Activated naive CD4-positive, alpha-beta T cell treated with anti-CD3 and anti-CD28 coated beads for 36 hours (primary cell): ENCODE measurements around the gene TMTC1. TPM values are rescaled to one million over a fixed set of nuclear protein-coding genes. Genes with fewer than 3 reads are reported as not detected.

ENCODE experiments used
- CTCF ChIA-PET: fragments of 350-600 bp; sonication (Branson Sonifier 250); formaldehyde crosslinking; loops from one replicate; lab custom pipeline; 2021; ENCODE audit warnings: antibody characterized with exemption; lab: Charles Lee
- DNase-seq: peaks from one replicate; pipeline ENCODE4 v3.0.0-alpha.2; 2020
- H3K27ac Mint-ChIP-seq: one replicate; pipeline ENCODE4 v1.8.0; 2021; ENCODE audit warnings: mild to moderate bottlenecking, mixed read lengths
- H3K27me3 Mint-ChIP-seq: one replicate; pipeline ENCODE4 v1.8.0; 2021; ENCODE audit warnings: low read depth, mixed read lengths
- H3K36me3 Mint-ChIP-seq: one replicate; pipeline ENCODE4 v1.8.0; 2021; ENCODE audit warnings: low read depth, mixed read lengths
- H3K4me1 Mint-ChIP-seq: one replicate; pipeline ENCODE4 v1.8.0; 2021; ENCODE audit warnings: low read depth, mixed read lengths
- H3K4me3 Mint-ChIP-seq: one replicate; pipeline ENCODE4 v1.8.0; 2021; ENCODE audit warnings: mild to moderate bottlenecking, moderate library complexity, mixed read lengths
- H3K9me3 Mint-ChIP-seq: one replicate; pipeline ENCODE4 v1.8.0; 2021; ENCODE audit warnings: mixed read lengths
- intact Hi-C: fragments of 100-400 bp; cut with micrococcal nuclease; formaldehyde crosslinking; loops from one replicate; pipeline ENCODE4 v1.15.1; 2023
- total RNA-seq, 2 experiments: library from RNA; stranded (reverse); gene quantifications; one replicate each; pipeline ENCODE4 v1.2.3, GENCODE V29; 2021

The TMTC1 gene
- total RNA-seq, 2 experiments from 2014 or later = not detected

- Mint-ChIP-seq H3K4me3 (no peak overlapping the region), H3K36me3 (no peaks in the 10 kb centered on the region), H3K4me1 (no peaks in the 10 kb centered on the region), H3K27me3 (no peaks in the 10 kb centered on the region), H3K27ac (no peak overlapping the region), H3K9me3 (no peaks in the 10 kb centered on the region)
- CTCF ChIA-PET = no interaction called here
- intact Hi-C loops = no loop called here
- no peak for DNase-seq
These were observed 202.8 kb downstream of the TMTC1 start for GRCh38 chr12:29580971-29581370.

GRCh38 chr12:29578731-29579130, 205.0 kb downstream of the TMTC1 start:
- CTCF ChIA-PET = no interaction called here
- no peaks in the 10 kb centered on the region for H3K9me3 Mint-ChIP-seq
- no peaks in the 10 kb centered on the region for H3K27me3 Mint-ChIP-seq
- intact Hi-C loops = no loop called here
- H3K27ac Mint-ChIP-seq = no peak overlapping the region
- H3K36me3 Mint-ChIP-seq = no peaks in the 10 kb centered on the region
- H3K4me3 Mint-ChIP-seq = no peak overlapping the region
- DNase-seq = no peak
- no peaks in the 10 kb centered on the region for H3K4me1 Mint-ChIP-seq

- Mint-ChIP-seq H3K27me3 (peaks cover 5% of the 10 kb centered on the region), H3K36me3 (no peaks in the 10 kb centered on the region), H3K27ac (no peak overlapping the region), H3K9me3 (no peaks in the 10 kb centered on the region), H3K4me1 (no peaks in the 10 kb centered on the region), H3K4me3 (no peak overlapping the region)
- CTCF ChIA-PET = no interaction called here
- DNase-seq = no peak
- intact Hi-C loops = no loop called here
These were observed 205.7 kb downstream of the TMTC1 start for GRCh38 chr12:29578070-29578469.

GRCh38 chr12:29574500-29574899, 209.2 kb downstream of the TMTC1 start:
- Mint-ChIP-seq H3K4me3 (no peak overlapping the region), H3K4me1 (no peaks in the 10 kb centered on the region), H3K9me3 (no peaks in the 10 kb centered on the region), H3K36me3 (no peaks in the 10 kb centered on the region), H3K27ac (no peak overlapping the region), H3K27me3 (peaks cover 5% of the 10 kb centered on the region)
- intact Hi-C loops = no loop called here
- DNase-seq = no peak
- CTCF ChIA-PET = no interaction called here

- DNase-seq = no peak
- no peaks in the 10 kb centered on the region for H3K36me3 Mint-ChIP-seq
- no peaks in the 10 kb centered on the region for H3K4me1 Mint-ChIP-seq
- intact Hi-C loops = no loop called here
- peaks cover 5% of the 10 kb centered on the region for H3K27me3 Mint-ChIP-seq
- no peak overlapping the region for H3K27ac Mint-ChIP-seq
- no peaks in the 10 kb centered on the region for H3K9me3 Mint-ChIP-seq
- CTCF ChIA-PET = no interaction called here
- H3K4me3 Mint-ChIP-seq = no peak overlapping the region
These were observed 210.8 kb downstream of the TMTC1 start for GRCh38 chr12:29572938-29573337.

GRCh38 chr12:29572464-29572863, 211.3 kb downstream of the TMTC1 start:
- Mint-ChIP-seq H3K36me3 (no peaks in the 10 kb centered on the region), H3K4me1 (no peaks in the 10 kb centered on the region), H3K4me3 (no peak overlapping the region), H3K9me3 (no peaks in the 10 kb centered on the region), H3K27ac (no peak overlapping the region), H3K27me3 (peaks cover 5% of the 10 kb centered on the region)
- no peak for DNase-seq
- CTCF ChIA-PET = no interaction called here
- intact Hi-C loops = no loop called here

GRCh38 chr12:29569132-29569757, 214.5 kb downstream of the TMTC1 start:
- intact Hi-C loops = no loop called here
- no peaks in the 10 kb centered on the region for H3K36me3 Mint-ChIP-seq
- no peaks in the 10 kb centered on the region for H3K4me1 Mint-ChIP-seq
- CTCF ChIA-PET = interaction anchor here (0.6 kb wide), 1 partner anchor 1239 kb away, joined by 4 read pairs; no protein-coding TSS in a partner anchor
- H3K4me3 Mint-ChIP-seq = no peak overlapping the region
- H3K27me3 Mint-ChIP-seq = peaks cover 14% of the 10 kb centered on the region
- H3K9me3 Mint-ChIP-seq = no peaks in the 10 kb centered on the region
- no peak for DNase-seq
- H3K27ac Mint-ChIP-seq = no peak overlapping the region

- Mint-ChIP-seq H3K27me3 (peaks cover 21% of the 10 kb centered on the region), H3K4me1 (no peaks in the 10 kb centered on the region), H3K9me3 (no peaks in the 10 kb centered on the region), H3K4me3 (no peak overlapping the region), H3K27ac (no peak overlapping the region), H3K36me3 (no peaks in the 10 kb centered on the region)
- CTCF ChIA-PET = no interaction called here
- no peak for DNase-seq
- intact Hi-C loops = no loop called here
These were observed 217.3 kb downstream of the TMTC1 start for GRCh38 chr12:29566441-29566840.

GRCh38 chr12:29565727-29566126, 218.0 kb downstream of the TMTC1 start:
- CTCF ChIA-PET = no interaction called here
- Mint-ChIP-seq H3K27me3 (peaks cover 21% of the 10 kb centered on the region), H3K4me1 (no peaks in the 10 kb centered on the region), H3K27ac (no peak overlapping the region), H3K4me3 (no peak overlapping the region), H3K36me3 (no peaks in the 10 kb centered on the region), H3K9me3 (no peaks in the 10 kb centered on the region)
- no peak for DNase-seq
- intact Hi-C loops = no loop called here

GRCh38 chr12:29564925-29565324, 218.8 kb downstream of the TMTC1 start:
- H3K4me1 Mint-ChIP-seq = no peaks in the 10 kb centered on the region
- H3K36me3 Mint-ChIP-seq = no peaks in the 10 kb centered on the region
- H3K27ac Mint-ChIP-seq = no peak overlapping the region
- H3K4me3 Mint-ChIP-seq = no peak overlapping the region
- CTCF ChIA-PET = no interaction called here
- H3K27me3 Mint-ChIP-seq = peaks cover 21% of the 10 kb centered on the region
- no peaks in the 10 kb centered on the region for H3K9me3 Mint-ChIP-seq
- no peak for DNase-seq
- intact Hi-C loops = no loop called here

GRCh38 chr12:29563636-29564035, 220.1 kb downstream of the TMTC1 start:
- H3K4me3 Mint-ChIP-seq = no peak overlapping the region
- H3K4me1 Mint-ChIP-seq = no peaks in the 10 kb centered on the region
- CTCF ChIA-PET = no interaction called here
- H3K36me3 Mint-ChIP-seq = no peaks in the 10 kb centered on the region
- H3K27me3 Mint-ChIP-seq = peaks cover 22% of the 10 kb centered on the region
- intact Hi-C loops = no loop called here
- no peak overlapping the region for H3K27ac Mint-ChIP-seq
- no peak for DNase-seq
- no peaks in the 10 kb centered on the region for H3K9me3 Mint-ChIP-seq

- no peak overlapping the region for H3K27ac Mint-ChIP-seq
- no peaks in the 10 kb centered on the region for H3K36me3 Mint-ChIP-seq
- H3K9me3 Mint-ChIP-seq = no peaks in the 10 kb centered on the region
- no peak for DNase-seq
- H3K4me3 Mint-ChIP-seq = no peak overlapping the region
- intact Hi-C loops = no loop called here
- H3K4me1 Mint-ChIP-seq = no peaks in the 10 kb centered on the region
- CTCF ChIA-PET = no interaction called here
- H3K27me3 Mint-ChIP-seq = peaks cover 25% of the 10 kb centered on the region
These were observed 220.7 kb downstream of the TMTC1 start for GRCh38 chr12:29563071-29563470.

GRCh38 chr12:29562110-29562804, 221.5 kb downstream of the TMTC1 start:
- CTCF ChIA-PET = interaction anchor here (1.0 kb wide), 1 partner anchor 9 kb away, joined by 7 read pairs; no protein-coding TSS in a partner anchor

More at GRCh38 chr12:29562110-29562804, 221.5 kb downstream of the TMTC1 start:
- DNase-seq = no peak
- H3K4me1 Mint-ChIP-seq = no peaks in the 10 kb centered on the region
- no peaks in the 10 kb centered on the region for H3K36me3 Mint-ChIP-seq
- no peaks in the 10 kb centered on the region for H3K9me3 Mint-ChIP-seq
- intact Hi-C loops = no loop called here
- H3K4me3 Mint-ChIP-seq = no peak overlapping the region
- no peak overlapping the region for H3K27ac Mint-ChIP-seq
- H3K27me3 Mint-ChIP-seq = peaks cover 25% of the 10 kb centered on the region
